ENCODE measurements around the gene IFI30. TPM values are rescaled to one million over a fixed set of nuclear protein-coding genes. Genes with fewer than 3 reads are reported as not detected.

Gene IFI30
- total RNA-seq, 4 donors from 2014 or later = 11.3 to 90.5 (median 25.7) TPM

GRCh38 chr19:18159810-18160209 lies 13.8 kb upstream of the IFI30 start:
- no peak for DNase-seq
- intact Hi-C loops (cut with DNase I) = loop anchor here (5.0 kb wide), 1 partner anchor 48 kb away; no protein-coding TSS in a partner anchor
- Histone ChIP-seq H3K27ac (peak overlapping the region in 2 of 4 donors; percentile 81 to 87), H3K36me3 (peaks cover 0 to 43% (median 16%) of the 10 kb centered on the region in 3 donors), H3K4me1 (peaks cover 42 to 73% (median 54%) of the 10 kb centered on the region in 3 donors), H3K4me3 (no peak overlapping the region), H3K27me3 (no peaks in the 10 kb centered on the region), H3K9me3 (no peaks in the 10 kb centered on the region)
- TF ChIP-seq CTCF (IDR thresholded peaks at IDR 0.05) = no peak
- no peak for TF ChIP-seq POLR2A (IDR thresholded peaks at IDR 0.05)
- WGBS, 2 donors = 77 to 89% methylated on average over 8 to 10 of the region's 10 CpGs

GRCh38 chr19:18160493-18160970 lies 13.1 kb upstream of the IFI30 start:
- WGBS, 2 donors = 30 to 40% methylated on average over 4 to 9 of the region's 13 CpGs
- no peaks in the 10 kb centered on the region for H3K9me3 ChIP-seq
- peaks cover 39 to 66% (median 50%) of the 10 kb centered on the region in 3 donors for H3K4me1 ChIP-seq
- no peak for TF ChIP-seq POLR2A (IDR thresholded peaks at IDR 0.05)
- TF ChIP-seq CTCF (IDR thresholded peaks at IDR 0.05) = no peak
- intact Hi-C loops (cut with DNase I) = no loop called here
- no peak for DNase-seq
- H3K36me3 ChIP-seq = peaks cover 0 to 47% (median 18%) of the 10 kb centered on the region in 3 donors
- peak overlapping the region; percentile 26 to 70 (median 46) for H3K4me3 ChIP-seq
- peak overlapping the region; percentile 77 to 87 (median 84) for H3K27ac ChIP-seq
- H3K27me3 ChIP-seq = no peaks in the 10 kb centered on the region

- H3K36me3 ChIP-seq = peaks cover 3 to 47% (median 24%) of the 10 kb centered on the region in 3 donors
- 3 to 5% methylated on average over 4 to 13 of the region's 66 CpGs for WGBS, 2 donors
- H3K9me3 ChIP-seq = no peaks in the 10 kb centered on the region
- TF ChIP-seq POLR2A (IDR thresholded peaks at IDR 0.05) (no peak), CTCF (IDR thresholded peaks at IDR 0.05) (peak; percentile 21 to 82 (median 60))
- H3K4me3 ChIP-seq = peak overlapping the region; percentile 26 to 70 (median 46)
- no peaks in the 10 kb centered on the region for H3K27me3 ChIP-seq
- H3K4me1 ChIP-seq = peaks cover 33 to 61% (median 44%) of the 10 kb centered on the region in 3 donors
- peak overlapping the region; percentile 77 to 87 (median 84) for H3K27ac ChIP-seq
- no peak for DNase-seq
- intact Hi-C loops (cut with DNase I) = no loop called here
These were observed 12.5 kb upstream of the IFI30 start for GRCh38 chr19:18160971-18161635.

GRCh38 chr19:18161636-18162002 lies 12.0 kb upstream of the IFI30 start:
- Histone ChIP-seq H3K27me3 (no peaks in the 10 kb centered on the region), H3K36me3 (peaks cover 5 to 50% (median 28%) of the 10 kb centered on the region in 3 donors), H3K4me1 (peaks cover 28 to 55% (median 39%) of the 10 kb centered on the region in 3 donors), H3K4me3 (peak overlapping the region in 3 of 4 donors; percentile 40 to 70 (median 51)), H3K9me3 (no peaks in the 10 kb centered on the region), H3K27ac (peak overlapping the region; percentile 61 to 87 (median 82))
- no peak for DNase-seq
- TF ChIP-seq POLR2A (IDR thresholded peaks at IDR 0.05) = no peak
- peak in 1 of 6 experiments; percentile 0 for TF ChIP-seq CTCF (IDR thresholded peaks at IDR 0.05)
- WGBS, 2 donors = 36 to 67% methylated on average over 3 to 9 of the region's 19 CpGs
- intact Hi-C loops (cut with DNase I) = no loop called here

- H3K4me3 ChIP-seq = no peak overlapping the region
- H3K27ac ChIP-seq = no peak overlapping the region
- no peaks in the 10 kb centered on the region for H3K27me3 ChIP-seq
- DNase-seq = no peak
- WGBS, 2 donors = 93 to 97% methylated on average over 7 of the region's 7 CpGs
- no peak for TF ChIP-seq CTCF (IDR thresholded peaks at IDR 0.05)
- no peak for TF ChIP-seq POLR2A (IDR thresholded peaks at IDR 0.05)
- intact Hi-C loops (cut with DNase I) = no loop called here
- H3K36me3 ChIP-seq = peaks cover 18 to 74% (median 45%) of the 10 kb centered on the region in 3 donors
- H3K4me1 ChIP-seq = peaks cover 15 to 31% (median 17%) of the 10 kb centered on the region in 3 donors
- H3K9me3 ChIP-seq = no peaks in the 10 kb centered on the region
These were observed 9.5 kb upstream of the IFI30 start for GRCh38 chr19:18164072-18164471.

Data from esophagus squamous epithelium (tissue), 5 donors.